Skin of body (tissue), 2 donors: ENCODE data around the gene LMX1B. TPM values are rescaled to one million over a fixed set of nuclear protein-coding genes. Genes with fewer than 3 reads are reported as not detected.

Experiments
- DNase-seq: peaks from one replicate; lab custom pipeline; 2025; lab: John Stamatoyannopoulos, UW
- total RNA-seq: library from RNA; depleted of rRNA; stranded (reverse); fragments of >200 nt; gene quantifications from one replicate; pipeline ENCODE4 v1.2.3, GENCODE V29; 2014

LMX1B gene
- total RNA-seq, 1 donor from 2014 or later, result 1.2 TPM

GRCh38 chr9:126617823-126618165, 4.1 kb downstream of the LMX1B start:
- DNase-seq, result no peak

DNA sequence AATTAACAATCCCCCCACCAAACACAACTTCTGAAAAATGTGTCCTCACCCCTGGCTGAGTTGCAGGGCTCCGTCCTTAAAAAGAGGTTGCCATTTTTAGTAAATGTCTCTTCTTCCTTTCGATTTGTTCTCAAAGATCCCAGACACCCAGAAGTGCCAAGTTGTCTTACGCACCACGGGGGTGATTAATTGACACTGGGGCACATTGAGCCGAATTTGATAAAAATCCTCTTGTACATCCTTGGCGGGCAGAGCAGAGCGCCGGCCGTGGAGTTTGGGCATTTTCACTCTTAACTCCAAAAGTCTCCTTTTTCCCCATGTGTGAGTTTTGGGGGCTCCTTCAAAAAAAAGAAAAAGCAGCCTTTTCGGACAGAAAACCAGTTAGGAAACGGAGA, 4.5 kb downstream of the LMX1B start:
- DNase-seq, result no peak

DNA sequence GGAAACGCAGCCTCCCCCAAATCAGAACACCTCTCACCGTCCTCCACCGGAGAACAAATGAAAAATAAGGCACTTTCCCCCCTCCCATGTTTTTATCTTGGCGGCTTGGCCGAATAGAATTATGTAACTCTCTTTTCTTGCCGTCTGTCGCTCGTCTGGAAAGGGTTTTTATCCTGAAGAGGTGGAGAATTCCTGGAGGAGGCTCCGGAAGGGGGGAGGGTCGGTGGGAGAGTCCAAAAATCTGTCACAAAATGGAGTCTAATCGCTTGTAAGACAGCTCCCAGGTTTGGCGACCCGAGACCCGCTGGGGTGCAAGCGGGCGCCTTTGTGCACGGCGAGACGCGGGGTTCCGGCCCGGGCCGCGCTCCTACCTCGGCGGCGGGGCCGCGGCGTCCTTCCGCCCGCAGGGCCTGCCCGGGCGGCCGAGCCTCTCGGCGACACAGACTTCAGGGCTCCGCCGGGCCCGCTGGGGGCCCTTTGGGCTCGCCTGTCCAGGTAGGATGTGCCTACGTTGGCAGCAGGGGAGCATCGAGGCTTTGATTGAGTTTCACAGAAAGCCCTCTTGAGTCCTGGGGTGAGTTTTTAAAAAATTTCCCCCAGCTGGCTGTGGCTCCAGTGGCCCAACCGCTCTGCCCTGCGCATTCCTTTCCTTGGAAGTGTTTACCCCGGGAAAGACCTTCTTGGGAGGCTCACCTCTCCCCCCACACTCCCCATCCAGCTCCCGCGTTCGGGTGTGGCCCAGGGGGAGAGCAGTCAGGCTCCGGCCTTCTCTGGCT, 5.0 kb downstream of the LMX1B start:
- DNase-seq, result no peak

- no peak for DNase-seq
Measured at GRCh38 chr9:126619361-126620135, 5.8 kb downstream of the LMX1B start.

- DNase-seq, result no peak
Measured at GRCh38 chr9:126620478-126620877, 6.8 kb downstream of the LMX1B start.

DNA sequence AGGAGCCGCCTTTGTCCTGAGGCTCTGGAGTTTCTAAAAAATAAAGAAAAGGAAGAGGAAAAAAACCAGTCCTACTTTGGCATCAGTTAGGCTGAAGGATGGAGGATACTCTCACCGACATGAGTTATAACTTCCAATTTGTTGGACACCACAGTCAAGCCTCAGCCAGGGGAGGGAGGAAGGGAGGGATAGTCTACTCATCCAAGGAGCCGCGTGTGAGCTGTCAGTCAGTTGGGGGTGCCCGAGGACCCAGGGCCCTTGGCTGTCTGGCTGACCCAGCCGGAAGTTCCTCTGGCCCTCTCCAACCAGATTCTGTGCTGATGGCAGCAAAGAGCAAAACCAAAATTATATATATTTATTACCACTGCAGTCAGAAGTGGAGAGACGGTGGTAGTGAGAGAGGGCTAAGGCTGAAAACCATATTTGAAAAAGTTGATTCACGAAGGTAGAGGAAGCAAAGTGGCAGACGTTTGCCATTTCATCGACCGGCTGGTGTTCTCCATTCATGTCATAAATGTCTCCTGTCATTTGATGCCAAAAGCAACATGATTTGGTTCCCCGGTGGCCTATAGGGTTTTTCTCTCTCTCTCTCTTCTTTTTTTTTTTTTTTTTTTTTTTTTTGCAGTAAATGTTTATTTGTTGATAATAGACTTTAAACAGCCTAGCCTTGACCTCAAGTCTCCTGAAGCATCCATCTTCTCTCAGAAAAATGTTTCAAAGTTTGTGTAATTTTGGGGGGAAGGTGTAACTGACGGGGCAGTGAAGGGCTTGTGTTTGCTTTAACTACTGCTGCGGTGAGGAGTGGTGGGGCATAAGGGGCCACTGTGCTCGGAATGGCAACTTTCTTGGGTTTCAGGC, 7.6 kb downstream of the LMX1B start:
- no peak for DNase-seq

DNA sequence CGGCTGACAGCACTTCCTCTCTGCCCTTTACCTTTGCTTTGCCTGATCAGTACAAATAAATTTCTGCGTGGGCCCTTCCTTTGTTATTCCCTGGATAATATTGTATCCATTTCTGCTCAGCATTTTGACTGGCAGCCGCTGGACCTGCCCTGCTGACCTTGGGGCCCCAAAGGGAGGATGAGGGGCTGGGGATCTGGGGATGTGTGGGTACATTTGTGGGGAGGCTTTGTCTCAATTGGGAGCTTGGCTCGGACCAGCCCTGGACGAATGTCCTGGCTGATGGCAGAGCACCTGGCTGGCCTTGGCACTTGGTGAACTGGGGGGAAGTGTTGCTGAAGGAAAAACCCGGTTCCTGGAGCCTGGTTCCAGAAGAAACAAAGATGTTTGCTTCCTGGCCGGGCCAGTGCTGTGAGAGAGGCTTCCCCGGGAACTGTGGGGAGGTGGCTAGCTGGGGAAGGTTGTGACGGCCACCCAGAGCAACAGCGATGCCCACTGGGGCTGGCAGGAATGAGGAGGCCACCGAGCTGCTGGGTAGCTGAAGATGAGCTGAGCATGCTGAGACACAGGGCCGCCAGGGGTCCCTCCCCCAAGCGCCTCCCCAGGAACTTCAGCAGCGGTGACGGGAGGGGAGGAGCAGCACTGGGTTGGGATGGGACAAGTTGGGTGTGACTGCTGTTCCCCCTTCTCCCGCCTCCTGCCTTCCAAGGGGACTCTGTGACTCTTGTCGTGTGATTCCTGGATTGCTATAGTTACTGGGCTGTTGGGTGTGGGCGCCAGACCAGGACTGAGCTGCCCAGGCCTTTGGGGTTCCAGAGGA, 8.4 kb downstream of the LMX1B start:
- no peak for DNase-seq

DNA sequence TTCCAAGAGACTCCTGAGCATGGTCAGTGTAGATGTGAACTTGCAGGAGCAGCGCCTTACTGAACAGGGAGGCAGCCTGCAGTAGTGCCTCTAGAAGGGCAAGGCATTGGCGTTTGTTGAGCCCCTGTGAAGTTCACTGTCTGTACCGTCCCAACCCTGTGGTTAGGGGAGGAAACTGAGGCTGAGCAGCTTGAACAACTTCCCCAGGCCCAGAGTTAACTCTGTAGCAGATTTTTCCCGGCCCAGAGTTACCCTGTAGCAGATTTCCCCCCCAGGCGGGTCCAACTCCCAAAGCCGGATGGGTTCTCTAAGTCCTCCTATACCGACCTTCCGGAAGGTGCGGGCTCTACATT, 9.6 kb downstream of the LMX1B start:
- no peak for DNase-seq

- DNase-seq, result no peak
Measured at GRCh38 chr9:126623667-126624478, 10.1 kb downstream of the LMX1B start.

DNA sequence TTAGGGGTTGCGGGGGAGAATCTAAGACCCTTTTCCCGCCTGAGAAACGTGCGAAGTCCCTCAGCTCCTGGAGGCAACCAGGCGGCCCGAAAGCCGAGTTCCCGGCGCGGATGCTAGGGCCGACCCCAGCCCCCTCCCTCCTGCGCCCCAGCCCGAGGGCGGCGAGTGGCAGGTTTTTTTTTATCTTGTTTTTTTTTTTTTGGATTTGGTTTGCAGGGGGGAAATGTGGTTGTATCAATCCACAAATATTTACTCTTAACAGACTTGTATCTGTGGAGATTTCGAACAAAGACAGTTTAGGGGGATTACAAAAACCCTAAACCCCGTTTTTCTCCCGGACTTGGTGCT, 10.7 kb downstream of the LMX1B start:
- DNase-seq, result no peak

DNA sequence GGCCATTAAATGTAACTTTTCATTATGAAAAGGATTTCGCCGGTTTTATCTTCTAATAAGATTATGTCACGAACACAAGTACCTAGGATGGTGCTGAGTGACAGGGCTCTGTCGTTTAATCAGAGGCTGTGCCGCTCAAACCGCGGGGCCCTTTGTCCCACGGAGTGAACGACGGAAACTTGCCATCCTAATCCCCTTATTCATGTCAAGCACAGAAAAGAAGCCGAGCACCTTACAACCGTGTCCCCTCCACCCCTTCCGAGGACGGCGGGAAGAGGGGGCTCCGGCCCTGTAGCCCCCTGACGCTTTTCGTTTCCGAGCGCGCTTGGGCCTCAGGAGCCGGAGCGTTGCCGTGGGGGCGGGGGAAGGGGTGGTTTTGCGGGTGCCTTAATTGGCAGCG, 11.2 kb downstream of the LMX1B start:
- DNase-seq, result no peak

GRCh38 chr9:126625329-126626126, 11.8 kb downstream of the LMX1B start:
- DNase-seq, result no peak

- DNase-seq, result no peak
Measured at GRCh38 chr9:126626127-126626925, 12.6 kb downstream of the LMX1B start.

- no peak for DNase-seq
Measured at GRCh38 chr9:126626926-126627233, 13.2 kb downstream of the LMX1B start.

- no peak for DNase-seq
Measured at GRCh38 chr9:126628146-126628545, 14.4 kb downstream of the LMX1B start.

- DNase-seq, result no peak
Measured at GRCh38 chr9:126628969-126629674, 15.4 kb downstream of the LMX1B start.

DNA sequence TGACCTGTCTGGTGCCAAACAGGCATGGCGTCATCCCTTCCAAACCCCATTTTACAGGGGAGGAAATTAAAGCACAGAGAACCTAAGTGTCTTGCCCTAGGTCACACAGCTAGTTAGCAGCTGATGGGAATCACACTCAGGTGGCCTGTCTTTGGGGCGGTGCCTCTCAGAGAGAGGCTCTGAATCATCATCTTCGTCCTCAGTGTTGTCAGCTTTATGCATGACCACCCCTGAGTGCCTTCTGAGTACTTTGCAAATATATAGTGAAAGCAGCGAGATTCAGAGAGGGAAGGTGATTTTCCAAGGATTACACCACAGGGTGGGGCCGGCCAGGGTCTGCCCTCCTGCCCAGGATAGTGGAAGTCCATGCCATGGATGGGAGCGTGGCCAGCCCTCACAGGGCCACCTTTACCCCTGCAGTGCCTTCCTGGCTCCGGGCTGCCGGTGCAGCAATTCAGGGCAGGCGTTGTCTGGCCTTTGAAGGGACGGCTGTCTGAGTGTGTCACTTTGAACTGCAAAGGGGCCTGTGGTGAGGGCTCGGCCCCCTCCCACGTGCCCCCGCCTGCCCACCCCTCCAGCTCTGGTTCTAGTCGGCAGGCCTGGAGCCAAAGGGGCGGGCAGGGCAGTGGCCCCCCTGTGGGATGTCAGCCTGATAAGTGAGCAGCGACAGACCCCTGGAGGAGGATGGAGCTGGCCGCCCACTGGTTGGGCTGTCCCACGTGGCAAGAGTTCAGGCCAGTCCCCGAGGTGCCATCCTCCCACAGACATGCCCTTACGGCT, 16.9 kb downstream of the LMX1B start:
- DNase-seq, result no peak

- no peak for DNase-seq
Measured at GRCh38 chr9:126631254-126631653, 17.5 kb downstream of the LMX1B start.
